GM12878 (cell line): ENCODE results near the gene U2AF2. TPM values are rescaled to one million over a fixed set of nuclear protein-coding genes. Genes with fewer than 3 reads are reported as not detected.
A peak's percentile ranks its signal among the peaks of the same experiment; 100 is the strongest.

Experiments used
- ATAC-seq: fragments of 200-7000 bp; cut with Tn5 transposase; 3 replicates; pipeline ENCODE4 v1.9.1; 2020; ENCODE audit warnings: mild to moderate bottlenecking, moderate library complexity
- BruUV-seq: library from RNA; stranded (reverse); fragments of 400-500 nt; replicated peaks from 2 replicates; lab custom pipeline; 2021; lab: Mats Ljungman, UMichigan
- CTCF ChIA-PET: fragments of 300-600 bp; sonication (Branson Sonifier 250); formaldehyde crosslinking; extraction: SDS; loops from one replicate; lab custom pipeline; 2021; ENCODE audit warnings: inconsistent platforms; lab: Yijun Ruan, JAX
- POLR2A ChIA-PET: fragments of 350-600 bp; formaldehyde crosslinking; extraction: SDS; loops from one replicate; lab custom pipeline; 2021; ENCODE audit warnings: inconsistent platforms; lab: Charles Lee
- RAD21 ChIA-PET: fragments of 300-600 bp; sonication (Branson Sonifier 250); formaldehyde crosslinking; loops from one replicate; lab custom pipeline; 2023; ENCODE audit warnings: antibody characterized with exemption; ENCODE audit not compliant: unreplicated experiment; lab: Charles Lee
- SMC1A ChIA-PET: fragments of 300-600 bp; sonication (Branson Sonifier 250); formaldehyde crosslinking; loops from one replicate; lab custom pipeline; 2023; ENCODE audit not compliant: unreplicated experiment, uncharacterized antibody; lab: Charles Lee
- DNase-seq: peaks from one replicate; pipeline ENCODE4 v3.0.0-alpha.2; 2011; ENCODE audit warnings: low read depth, low spot score
- FAIRE-seq: peaks from 3 replicates; lab custom pipeline; 2011; peaks lifted over from hg19 to GRCh38; lab: Jason Lieb, UNC
- H2AFZ ChIP-seq: 2 replicates; pipeline ENCODE4 v1.6.0; 2011; ENCODE audit warnings: low read depth, low read length, control low read depth; ENCODE audit not compliant: control insufficient read depth
- H3K27ac ChIP-seq: 2 replicates; pipeline ENCODE4 v1.5.1; 2011; ENCODE audit warnings: control low read depth; ENCODE audit not compliant: control insufficient read depth, insufficient read depth
- H3K27me3 ChIP-seq, 2 experiments: replicated peaks in 1 of 2; 2 replicates each; pipeline versions ENCODE4 v1.6.0 to v1.6.1; 2011; ENCODE audit warnings: low read length in 1 of 2; ENCODE audit not compliant: control insufficient read depth in 2 of 2, insufficient read depth in 2 of 2
- H3K36me3 ChIP-seq, 2 experiments: 2 replicates each; pipeline ENCODE4 v1.5.1; 2011; ENCODE audit warnings: low read length in 1 of 2; ENCODE audit not compliant: control insufficient read depth in 2 of 2, insufficient read depth in 2 of 2
- H3K4me1 ChIP-seq: 2 replicates; pipeline ENCODE4 v1.6.1; 2011; ENCODE audit warnings: mild to moderate bottlenecking, low read length, moderate library complexity, mixed read lengths; ENCODE audit not compliant: control insufficient read depth, insufficient read depth
- H3K4me2 ChIP-seq: 2 replicates; pipeline ENCODE4 v1.6.0; 2011; ENCODE audit warnings: control low read depth; ENCODE audit not compliant: control insufficient read depth, insufficient read depth
- H3K4me3 ChIP-seq: fragments of 200-600 bp; sonication (generic); 2 replicates; pipeline ENCODE4 v1.5.1; 2016
- H3K79me2 ChIP-seq: 2 replicates; pipeline ENCODE4 v1.6.0; 2011; ENCODE audit warnings: low read length; ENCODE audit not compliant: control insufficient read depth, insufficient read depth
- H3K9ac ChIP-seq: 2 replicates; pipeline ENCODE4 v1.8.0; 2011; ENCODE audit warnings: low read length, control low read depth, mixed read lengths; ENCODE audit not compliant: control insufficient read depth, insufficient read depth
- H3K9me3 ChIP-seq: replicated peaks from 3 replicates; pipeline ENCODE4 v1.5.1; 2011; ENCODE audit warnings: mild to moderate bottlenecking, low read length; ENCODE audit not compliant: control insufficient read depth, insufficient read depth
- H4K20me1 ChIP-seq: 2 replicates; pipeline ENCODE4 v1.6.0; 2011; ENCODE audit not compliant: control insufficient read depth, insufficient read depth
- BHLHE40 ChIP-seq, 2 experiments: fragments of 450-650 bp in 1 of 2; IDR thresholded peaks; 2 replicates each; pipeline ENCODE4 v1.6.1; 2011 to 2017; ENCODE audit warnings: low read depth in 2 of 2, borderline replicate concordance in 1 of 2, improper control_type of control experiment in 1 of 2, low read length in 1 of 2, mild to moderate bottlenecking in 1 of 2
- FOXK2 ChIP-seq: fragments of 450-650 bp; IDR thresholded peaks from 2 replicates; pipeline ENCODE4 v1.6.1; 2017; ENCODE audit warnings: mild to moderate bottlenecking, moderate library complexity
- IRF3 ChIP-seq: fragments of 450-650 bp; IDR thresholded peaks from 2 replicates; pipeline ENCODE4 v1.6.1; 2014; ENCODE audit warnings: mild to moderate bottlenecking
- JUNB ChIP-seq: IDR thresholded peaks from 2 replicates; pipeline ENCODE4 v1.6.1; 2016; ENCODE audit warnings: antibody characterized with exemption, mild to moderate bottlenecking
- RUNX3 ChIP-seq: IDR thresholded peaks from 2 replicates; pipeline ENCODE4 v1.6.1; 2012; ENCODE audit warnings: low read length, inconsistent platforms
- SMARCA5 ChIP-seq: fragments of 450-650 bp; IDR thresholded peaks from 2 replicates; pipeline ENCODE4 v1.6.1; 2017; ENCODE audit warnings: mild to moderate bottlenecking
- SRF ChIP-seq, 2 experiments: IDR thresholded peaks; 2 replicates each; pipeline ENCODE4 v1.6.1; 2011; ENCODE audit warnings: low read depth in 2 of 2, low read length in 2 of 2, mild to moderate bottlenecking in 1 of 2, moderate library complexity in 1 of 2
- TCF3 ChIP-seq: IDR thresholded peaks from 2 replicates; pipeline ENCODE4 v1.6.1; 2012; ENCODE audit warnings: low read depth, mild to moderate bottlenecking, low read length, borderline replicate concordance; ENCODE audit not compliant: insufficient read depth
- ZNF687 ChIP-seq: fragments of 450-650 bp; IDR thresholded peaks from 2 replicates; pipeline ENCODE4 v1.6.1; 2017; ENCODE audit warnings: mild to moderate bottlenecking, moderate library complexity
- ZZZ3 ChIP-seq: IDR thresholded peaks from 2 replicates; pipeline ENCODE4 v1.6.1; 2011; ENCODE audit warnings: low read depth; ENCODE audit not compliant: control insufficient read depth, insufficient read length
- WGBS: methylation state at CpG from one replicate; pipeline ENCODE4 v1.1.6; 2016; ENCODE audit warnings: low lambda C conversion rate; ENCODE audit not compliant: insufficient replicate concordance, insufficient coverage; ENCODE audit errors: missing lambda C conversion rate; 5-methylcytosine and 5-hydroxymethylcytosine counted together
- in situ Hi-C: fragments of 300-500 bp; cut with MboI; formaldehyde crosslinking; loops from 9 replicates; pipeline ENCODE4 v1.14.3; 2018; ENCODE audit warnings: mixed read lengths
- intact Hi-C: fragments of 100-400 bp; cut with micrococcal nuclease; formaldehyde crosslinking; loops from one replicate; pipeline ENCODE4 v1.14.2; 2022; ENCODE audit not compliant: unreplicated experiment
- polyA plus RNA-seq, 11 experiments: library from polyadenylated mRNA; depleted of rRNA in 4 of 11; unstranded in 6 of 11; stranded (reverse) in 5 of 11; fragments of >200 nt; fragmentation: Nextera tagmentation in 4 of 11; fragmentation: Illumina TruSeq in 1 of 11; extraction: Ambion mirVana in 4 of 11; extraction: Trizol in 1 of 11; gene quantifications; 1 replicate in 1 of 11; 2 replicates in 10 of 11; pipeline versions ENCODE4 v1.2.1 to v1.2.3, GENCODE V29; 2011 to 2016; ENCODE audit warnings: inconsistent platforms in 2 of 11, missing spikeins in 2 of 11, low read depth in 1 of 11
- total RNA-seq, 4 experiments: library from RNA; depleted of rRNA in 3 of 4; stranded (reverse); fragments of >200 nt in 3 of 4; fragmentation: Illumina TruSeq in 1 of 4; extraction: Trizol in 1 of 4; gene quantifications; 2 replicates each; pipeline versions ENCODE4 v1.2.1 to v1.2.3, GENCODE V29; 2013 to 2021
- TF ChIP-seq, protein P1 (sequence below): fragments of 450-650 bp; formaldehyde crosslinking; IDR thresholded peaks from 2 replicates; pipeline ENCODE4 v1.4.0; 2022; ENCODE audit warnings: mild to moderate bottlenecking, moderate library complexity
- TF ChIP-seq, protein P2 (sequence below): fragments of 450-650 bp; IDR thresholded peaks from 2 replicates; pipeline ENCODE4 v1.6.1; 2018; ENCODE audit warnings: mild to moderate bottlenecking, low read depth, moderate library complexity; ENCODE audit not compliant: partially characterized antibody

U2AF2 gene
- total and polyA plus RNA-seq, 10 of the 15 experiments (the other 5 are each of a cell fraction or from before 2014, with no cell fraction given) = 3.0 to 338 (median 130) TPM

DNA sequence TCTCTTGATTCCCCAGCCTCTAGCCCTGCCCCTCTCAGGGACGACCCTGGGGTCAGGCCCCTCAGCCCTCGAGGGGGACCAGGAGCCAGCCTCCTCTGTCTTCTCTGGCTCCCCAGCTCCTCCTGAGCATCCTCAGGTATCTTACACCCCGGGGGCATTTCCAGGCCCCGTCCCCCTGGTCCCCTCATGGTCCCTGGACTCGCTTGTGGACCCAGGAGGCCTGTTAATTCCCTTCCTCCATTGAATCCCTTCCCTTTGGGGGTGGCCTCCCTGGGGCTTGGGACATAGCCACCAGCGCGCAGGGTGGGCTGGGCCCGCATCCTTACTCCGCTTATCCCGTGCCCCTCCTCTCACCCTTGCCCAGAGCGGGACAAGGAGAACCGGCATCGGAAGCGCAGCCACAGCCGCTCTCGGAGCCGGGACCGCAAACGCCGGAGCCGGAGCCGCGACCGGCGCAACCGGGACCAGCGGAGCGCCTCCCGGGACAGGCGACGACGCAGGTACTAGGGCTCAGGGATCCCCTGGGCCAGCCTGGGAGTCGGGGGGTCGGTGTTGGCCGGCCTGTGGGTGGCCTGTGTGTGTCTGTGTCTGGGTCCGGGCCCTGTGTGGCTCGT is 4.1 kb downstream of the U2AF2 start:
- SMC1A ChIA-PET = interaction anchor here (3.2 kb wide), 1 partner anchor 12 kb away, joined by 15 read pairs; no protein-coding TSS in a partner anchor
- Histone ChIP-seq H4K20me1 (peaks cover 23% of the 10 kb centered on the region), H3K36me3 (peaks cover 20 to 46% of the 10 kb centered on the region in 2 experiments), H3K27me3 (no peaks in the 10 kb centered on the region), H3K4me2 (peak overlapping the region; percentile 94), H3K9ac (peak overlapping the region; percentile 98), H3K4me1 (peaks cover 12% of the 10 kb centered on the region), H3K27ac (no peak overlapping the region), H2AFZ (no peak overlapping the region), H3K4me3 (peak overlapping the region; percentile 52), H3K79me2 (peaks cover 63% of the 10 kb centered on the region), H3K9me3 (no peaks in the 10 kb centered on the region)
- FAIRE-seq (no peak), DNase-seq (no peak), ATAC-seq (no peak)
- RAD21 ChIA-PET = interaction anchor here (2.3 kb wide), 1 partner anchor 13 kb away, joined by 9 read pairs; no protein-coding TSS in a partner anchor
- CTCF ChIA-PET = no interaction called here
- in situ Hi-C loops (loop anchor here (10.0 to 25.0 kb wide), 2 partner anchors 1194 to 1522 kb away; partner anchors contain the start of genes CNOT3 and LENG9), intact Hi-C loops (no loop called here)
- whole genome bisulfite sequencing = 97% methylated on average over 33 of the region's 37 CpGs
- POLR2A ChIA-PET = interaction anchor here (1.1 kb wide), 1 partner anchor 18 kb away, joined by 3 read pairs; no protein-coding TSS in a partner anchor
- BruUV-seq = no TSS peak
- TF ChIP-seq ZNF687 = no peak
- TF ChIP-seq, protein P1, sequence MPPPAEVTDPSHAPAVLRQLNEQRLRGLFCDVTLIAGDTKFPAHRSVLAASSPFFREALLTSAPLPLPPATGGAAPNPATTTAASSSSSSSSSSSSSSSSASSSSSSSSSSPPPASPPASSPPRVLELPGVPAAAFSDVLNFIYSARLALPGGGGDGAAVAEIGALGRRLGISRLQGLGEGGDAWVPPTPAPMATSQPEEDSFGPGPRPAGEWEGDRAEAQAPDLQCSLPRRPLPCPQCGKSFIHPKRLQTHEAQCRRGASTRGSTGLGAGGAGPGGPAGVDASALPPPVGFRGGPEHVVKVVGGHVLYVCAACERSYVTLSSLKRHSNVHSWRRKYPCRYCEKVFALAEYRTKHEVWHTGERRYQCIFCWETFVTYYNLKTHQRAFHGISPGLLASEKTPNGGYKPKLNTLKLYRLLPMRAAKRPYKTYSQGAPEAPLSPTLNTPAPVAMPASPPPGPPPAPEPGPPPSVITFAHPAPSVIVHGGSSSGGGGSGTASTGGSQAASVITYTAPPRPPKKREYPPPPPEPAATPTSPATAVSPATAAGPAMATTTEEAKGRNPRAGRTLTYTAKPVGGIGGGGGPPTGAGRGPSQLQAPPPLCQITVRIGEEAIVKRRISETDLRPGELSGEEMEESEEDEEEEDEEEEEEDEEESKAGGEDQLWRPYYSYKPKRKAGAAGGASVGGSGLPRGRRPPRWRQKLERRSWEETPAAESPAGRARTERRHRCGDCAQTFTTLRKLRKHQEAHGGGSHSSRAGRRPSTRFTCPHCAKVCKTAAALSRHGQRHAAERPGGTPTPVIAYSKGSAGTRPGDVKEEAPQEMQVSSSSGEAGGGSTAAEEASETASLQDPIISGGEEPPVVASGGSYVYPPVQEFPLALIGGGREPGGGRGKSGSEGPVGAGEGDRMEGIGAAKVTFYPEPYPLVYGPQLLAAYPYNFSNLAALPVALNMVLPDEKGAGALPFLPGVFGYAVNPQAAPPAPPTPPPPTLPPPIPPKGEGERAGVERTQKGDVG (CRISPR knock-in tag) = no peak
- TF ChIP-seq SMARCA5 = no peak
- TF ChIP-seq BHLHE40 (IDR thresholded peaks at IDR 0.05; ENCODE audit: borderline replicate concordance in 1 of 2, low read depth in 2 of 2, low read length in 1 of 2) = no peak
- TF ChIP-seq RUNX3 = no peak
- no peak for TF ChIP-seq ZZZ3
- TF ChIP-seq SRF (IDR thresholded peaks at IDR 0.05; ENCODE audit: low read depth in 2 of 2, low read length in 2 of 2) = no peak
- TF ChIP-seq, protein P2, sequence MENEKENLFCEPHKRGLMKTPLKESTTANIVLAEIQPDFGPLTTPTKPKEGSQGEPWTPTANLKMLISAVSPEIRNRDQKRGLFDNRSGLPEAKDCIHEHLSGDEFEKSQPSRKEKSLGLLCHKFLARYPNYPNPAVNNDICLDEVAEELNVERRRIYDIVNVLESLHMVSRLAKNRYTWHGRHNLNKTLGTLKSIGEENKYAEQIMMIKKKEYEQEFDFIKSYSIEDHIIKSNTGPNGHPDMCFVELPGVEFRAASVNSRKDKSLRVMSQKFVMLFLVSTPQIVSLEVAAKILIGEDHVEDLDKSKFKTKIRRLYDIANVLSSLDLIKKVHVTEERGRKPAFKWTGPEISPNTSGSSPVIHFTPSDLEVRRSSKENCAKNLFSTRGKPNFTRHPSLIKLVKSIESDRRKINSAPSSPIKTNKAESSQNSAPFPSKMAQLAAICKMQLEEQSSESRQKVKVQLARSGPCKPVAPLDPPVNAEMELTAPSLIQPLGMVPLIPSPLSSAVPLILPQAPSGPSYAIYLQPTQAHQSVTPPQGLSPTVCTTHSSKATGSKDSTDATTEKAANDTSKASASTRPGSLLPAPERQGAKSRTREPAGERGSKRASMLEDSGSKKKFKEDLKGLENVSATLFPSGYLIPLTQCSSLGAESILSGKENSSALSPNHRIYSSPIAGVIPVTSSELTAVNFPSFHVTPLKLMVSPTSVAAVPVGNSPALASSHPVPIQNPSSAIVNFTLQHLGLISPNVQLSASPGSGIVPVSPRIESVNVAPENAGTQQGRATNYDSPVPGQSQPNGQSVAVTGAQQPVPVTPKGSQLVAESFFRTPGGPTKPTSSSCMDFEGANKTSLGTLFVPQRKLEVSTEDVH = no peak
- TF ChIP-seq FOXK2 = no peak
- TF ChIP-seq TCF3 = no peak
- no peak for TF ChIP-seq JUNB
- TF ChIP-seq IRF3 = no peak
